GM12801 (cell line): ENCODE data around the gene TRIM65.

ENCODE experiments used
- TF ChIP-seq, protein P1 (sequence below): IDR thresholded peaks from one replicate; pipeline ENCODE4 v1.5.1; 2011; ENCODE audit warnings: control low read depth; ENCODE audit not compliant: insufficient read length; ENCODE audit errors: extremely low read depth

Gene TRIM65

DNA sequence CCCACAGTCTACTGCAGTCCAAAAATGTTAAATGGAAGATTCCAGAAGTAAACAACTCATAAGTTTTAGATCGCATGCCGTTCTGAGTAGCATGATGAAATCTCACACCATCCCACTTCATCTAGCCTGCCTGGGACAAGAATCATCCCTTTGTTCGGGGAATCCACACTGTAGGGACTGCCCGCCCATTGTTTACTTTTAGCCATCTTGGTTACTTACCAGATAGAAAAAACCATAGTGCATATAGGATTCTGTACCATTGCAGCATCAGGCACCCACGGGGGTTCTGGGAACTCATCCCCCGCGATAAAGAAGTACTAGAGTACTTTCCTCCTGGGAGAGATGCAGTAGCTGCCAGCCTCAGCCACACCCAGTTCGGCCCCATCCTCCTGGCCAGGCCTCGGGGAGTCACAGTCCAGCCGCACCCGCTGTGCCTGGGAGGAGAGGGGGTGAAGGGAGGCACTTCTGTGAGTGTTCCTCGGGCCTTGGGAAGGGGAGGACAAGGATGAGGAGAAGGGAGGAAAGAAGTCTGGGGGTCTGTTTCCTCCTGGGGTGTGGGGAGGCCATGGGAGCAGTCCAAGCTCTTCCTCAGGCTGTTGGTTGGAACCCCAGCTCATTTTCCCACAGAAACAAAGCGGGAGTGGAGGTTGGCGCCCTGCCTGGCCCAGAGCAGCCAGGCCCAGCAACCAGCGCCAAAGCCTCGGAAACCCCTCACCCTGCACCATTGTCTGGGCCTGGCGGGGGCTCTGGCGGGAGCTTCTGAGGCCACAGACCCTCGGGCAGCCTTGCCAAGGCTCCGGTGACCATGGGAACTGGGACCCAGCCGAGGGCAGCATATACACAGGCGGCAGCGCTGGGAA is 27.2 kb downstream of the TRIM65 start:
- TF ChIP-seq, protein P1, sequence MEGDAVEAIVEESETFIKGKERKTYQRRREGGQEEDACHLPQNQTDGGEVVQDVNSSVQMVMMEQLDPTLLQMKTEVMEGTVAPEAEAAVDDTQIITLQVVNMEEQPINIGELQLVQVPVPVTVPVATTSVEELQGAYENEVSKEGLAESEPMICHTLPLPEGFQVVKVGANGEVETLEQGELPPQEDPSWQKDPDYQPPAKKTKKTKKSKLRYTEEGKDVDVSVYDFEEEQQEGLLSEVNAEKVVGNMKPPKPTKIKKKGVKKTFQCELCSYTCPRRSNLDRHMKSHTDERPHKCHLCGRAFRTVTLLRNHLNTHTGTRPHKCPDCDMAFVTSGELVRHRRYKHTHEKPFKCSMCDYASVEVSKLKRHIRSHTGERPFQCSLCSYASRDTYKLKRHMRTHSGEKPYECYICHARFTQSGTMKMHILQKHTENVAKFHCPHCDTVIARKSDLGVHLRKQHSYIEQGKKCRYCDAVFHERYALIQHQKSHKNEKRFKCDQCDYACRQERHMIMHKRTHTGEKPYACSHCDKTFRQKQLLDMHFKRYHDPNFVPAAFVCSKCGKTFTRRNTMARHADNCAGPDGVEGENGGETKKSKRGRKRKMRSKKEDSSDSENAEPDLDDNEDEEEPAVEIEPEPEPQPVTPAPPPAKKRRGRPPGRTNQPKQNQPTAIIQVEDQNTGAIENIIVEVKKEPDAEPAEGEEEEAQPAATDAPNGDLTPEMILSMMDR = no peak

DNA sequence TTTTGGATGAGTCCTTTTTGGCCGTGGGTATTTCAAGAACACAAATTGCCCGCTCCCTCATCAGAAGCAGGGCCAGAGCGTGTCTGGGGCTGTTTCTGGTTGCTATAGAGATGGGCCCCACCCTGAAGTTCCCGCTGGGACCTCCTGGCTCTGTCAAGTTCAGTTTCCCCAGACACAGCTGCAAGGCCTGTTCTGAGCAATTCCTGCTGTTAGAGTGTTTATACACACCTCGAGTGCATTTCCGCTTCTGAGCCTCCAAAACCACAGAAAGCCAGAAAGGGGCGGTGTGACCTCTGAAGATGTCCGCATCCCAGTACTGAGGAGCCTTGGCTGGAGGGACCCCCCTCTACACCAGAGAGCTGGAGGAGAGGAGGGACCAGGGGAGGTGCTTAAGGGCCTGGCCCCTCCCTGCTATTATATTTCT is 32.3 kb downstream of the TRIM65 start:
- TF ChIP-seq, protein P1 = no peak

DNA sequence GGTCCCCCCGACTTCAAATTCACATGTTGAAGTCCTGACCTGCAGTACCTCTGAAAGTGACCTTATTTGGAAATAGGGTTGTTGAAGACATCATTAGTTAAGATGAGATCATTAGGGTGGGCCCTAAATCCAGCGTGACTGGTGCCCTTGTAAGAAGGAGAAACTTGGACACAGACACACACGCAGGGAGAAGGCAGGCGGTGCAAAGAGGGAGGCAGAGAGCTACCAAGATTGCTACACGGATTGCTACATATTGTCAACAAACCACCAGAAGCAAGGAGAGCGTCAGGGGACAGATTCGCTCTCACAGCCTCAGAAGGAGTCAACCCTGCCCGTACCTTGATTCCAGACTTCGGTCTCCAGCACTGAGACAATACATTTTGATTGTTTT is 34.8 kb downstream of the TRIM65 start:
- TF ChIP-seq, protein P1 = no peak

DNA sequence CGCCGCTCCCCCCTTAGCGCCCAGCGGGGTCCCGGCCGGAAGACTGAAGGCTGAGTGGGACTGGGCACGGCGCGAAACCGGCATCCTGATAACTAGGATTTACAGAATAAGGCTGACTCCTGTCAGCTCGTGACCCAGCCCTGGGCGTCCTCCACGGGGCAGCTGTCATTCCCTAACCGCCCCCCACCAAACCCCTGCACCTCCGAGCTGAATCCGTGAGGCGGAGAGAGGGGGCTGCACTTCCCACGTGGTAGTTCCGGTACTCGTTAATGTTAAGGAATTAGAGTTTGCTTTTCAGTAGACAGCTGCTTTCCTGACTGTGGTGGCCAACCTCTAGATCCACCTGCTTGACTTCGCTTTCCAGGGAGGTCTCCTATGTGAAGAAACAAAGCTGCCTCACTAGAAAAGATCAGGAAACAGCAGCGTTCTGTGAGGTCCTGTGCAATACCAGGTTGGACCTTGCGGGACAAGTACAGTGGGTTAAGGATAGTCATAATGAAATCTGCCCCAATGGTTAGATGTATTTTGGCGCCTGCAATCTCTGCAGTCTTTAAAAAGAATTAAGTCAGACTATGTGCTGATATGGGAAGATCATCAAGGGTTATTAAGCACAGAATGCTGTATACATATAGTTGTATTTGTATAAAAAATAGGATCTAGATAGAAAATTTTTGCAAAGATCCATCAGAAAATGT is 40.5 kb downstream of the TRIM65 start:
- TF ChIP-seq, protein P1 = no peak

DNA sequence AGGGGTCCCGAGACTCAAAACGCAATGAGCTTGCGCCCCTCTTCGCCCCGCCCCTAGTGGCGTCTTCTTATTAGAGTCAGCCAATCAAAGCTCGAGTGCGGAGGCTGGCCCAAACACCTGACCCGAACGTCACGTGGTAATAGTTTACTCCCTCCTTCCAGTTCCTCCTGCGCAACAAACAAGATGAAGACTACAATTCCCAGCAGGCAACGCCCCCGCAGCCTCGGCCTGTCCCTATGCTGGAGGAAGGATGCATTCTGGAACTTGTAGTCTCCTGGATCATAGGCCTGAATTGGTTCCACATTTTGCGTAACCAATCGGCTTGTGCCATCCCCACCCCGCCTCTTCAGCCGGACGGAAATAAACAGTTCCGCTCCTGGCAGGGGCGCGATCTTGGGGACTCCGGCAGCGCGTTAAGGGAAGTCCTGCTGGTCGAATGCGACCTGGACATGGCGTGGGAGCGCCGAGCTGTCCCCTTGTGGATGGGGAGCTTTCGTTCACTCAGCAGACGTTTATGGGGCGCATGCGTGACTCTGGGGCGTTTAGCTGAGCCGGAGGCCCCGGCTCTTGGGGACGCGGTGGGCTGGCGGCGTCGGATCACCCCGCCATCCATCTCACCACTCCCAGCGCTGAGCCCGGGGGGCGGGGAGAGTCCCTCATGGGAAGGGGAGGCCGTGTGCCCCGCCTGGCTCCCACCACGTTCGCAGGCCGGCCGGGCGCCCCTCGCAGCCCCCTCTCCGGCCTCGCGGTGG is 41.3 kb downstream of the TRIM65 start, which contains the start of gene WBP2:
TSS of gene WBP2 (minus strand) at position 26 of the 752 bp plus-strand sequence. CDS start 38 bp downstream, outside the sequence.
- TF ChIP-seq, protein P1 = no peak

DNA sequence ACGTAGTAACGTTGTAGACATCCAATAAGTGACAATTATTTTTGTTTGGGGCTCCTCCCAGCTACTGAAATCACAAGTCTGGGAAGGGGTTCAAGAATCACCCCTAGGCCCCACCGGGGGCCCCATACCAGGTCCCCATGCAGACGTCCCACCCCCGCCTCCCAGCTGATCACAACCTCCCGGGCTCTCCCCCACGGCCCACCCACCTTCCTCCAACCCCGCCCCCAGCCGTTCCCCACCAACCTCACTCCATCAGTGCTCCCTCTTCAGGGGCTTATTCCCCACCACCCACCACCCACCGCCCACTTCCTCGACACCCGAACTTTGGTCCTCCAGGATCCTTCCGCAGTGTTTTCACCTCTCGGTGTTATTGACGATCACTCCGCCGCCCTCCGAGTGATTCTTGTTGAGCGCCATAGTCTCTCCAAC is 41.9 kb downstream of the TRIM65 start:
- TF ChIP-seq, protein P1 = no peak
